Measurements from ENCODE around the gene FNBP1.

The FNBP1 gene

DNA sequence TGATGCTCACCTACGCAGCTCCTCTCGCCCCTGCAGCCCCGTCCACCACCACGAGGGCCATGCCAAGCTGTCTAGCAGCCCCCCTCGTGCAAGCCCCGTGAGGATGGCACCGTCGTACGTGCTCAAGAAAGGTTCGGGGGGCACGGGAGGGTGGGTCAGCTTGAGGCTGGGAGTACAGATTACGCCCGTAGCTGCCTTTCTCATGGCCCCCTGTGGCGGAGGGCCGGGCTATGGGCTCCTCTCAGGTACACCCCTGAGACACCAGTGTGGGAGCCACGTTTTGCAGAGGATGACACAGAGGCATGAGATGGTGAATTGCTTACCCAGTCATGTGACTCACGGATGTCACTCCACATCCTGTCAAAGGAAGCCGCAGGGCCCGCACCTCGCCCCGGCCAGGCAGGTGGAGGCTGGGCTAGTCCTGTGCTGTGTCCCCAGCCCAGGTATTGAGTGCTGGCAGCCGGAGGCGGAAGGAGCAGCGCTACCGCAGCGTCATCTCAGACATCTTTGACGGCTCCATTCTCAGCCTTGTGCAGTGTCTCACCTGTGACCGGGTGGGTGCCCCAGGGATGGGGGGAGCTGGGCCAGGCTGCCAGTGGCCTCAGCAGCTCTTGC is 174.0 kb downstream of the FNBP1 start:
- ChIA-PET POLR2A (interaction anchor here (0.5 to 1.1 kb wide), 2 partner anchors 16 to 18 kb away, joined by 3 read pairs; no protein-coding TSS in a partner anchor), CTCF (interaction anchor here (0.6 to 1.5 kb wide), 3 partner anchors 18 to 337 kb away, joined by 3 read pairs; no protein-coding TSS in a partner anchor)
- Histone ChIP-seq H3K4me3 (ENCODE audit: low read depth, low read length) (no peak overlapping the region), H3K4me1 (ENCODE audit: control insufficient read depth, insufficient read depth, low read length) (no peaks in the 10 kb centered on the region), H3K27ac (ENCODE audit: extremely low read depth, low read depth, low read length) (no peak overlapping the region), H3K36me3 (ENCODE audit: control insufficient read depth in 2 of 2, insufficient read depth in 1 of 2, low read length in 2 of 2) (peaks cover 0 to 20% of the 10 kb centered on the region in 2 experiments; a peak in 2 of 3 replicates), H3K9me3 (ENCODE audit: control insufficient read depth, insufficient read depth, low read depth, low read length) (no peaks in the 10 kb centered on the region)
- TF ChIP-seq SCRT1 (tag by site-specific recombination; IDR thresholded peaks at IDR 0.05; ENCODE audit: borderline replicate concordance): no peak
- no peak for TF ChIP-seq ZFP41 (tag by site-specific recombination; IDR thresholded peaks at IDR 0.05; ENCODE audit: borderline replicate concordance)
- TF ChIP-seq, protein P1, sequence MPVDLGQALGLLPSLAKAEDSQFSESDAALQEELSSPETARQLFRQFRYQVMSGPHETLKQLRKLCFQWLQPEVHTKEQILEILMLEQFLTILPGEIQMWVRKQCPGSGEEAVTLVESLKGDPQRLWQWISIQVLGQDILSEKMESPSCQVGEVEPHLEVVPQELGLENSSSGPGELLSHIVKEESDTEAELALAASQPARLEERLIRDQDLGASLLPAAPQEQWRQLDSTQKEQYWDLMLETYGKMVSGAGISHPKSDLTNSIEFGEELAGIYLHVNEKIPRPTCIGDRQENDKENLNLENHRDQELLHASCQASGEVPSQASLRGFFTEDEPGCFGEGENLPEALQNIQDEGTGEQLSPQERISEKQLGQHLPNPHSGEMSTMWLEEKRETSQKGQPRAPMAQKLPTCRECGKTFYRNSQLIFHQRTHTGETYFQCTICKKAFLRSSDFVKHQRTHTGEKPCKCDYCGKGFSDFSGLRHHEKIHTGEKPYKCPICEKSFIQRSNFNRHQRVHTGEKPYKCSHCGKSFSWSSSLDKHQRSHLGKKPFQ (tag by site-specific recombination; IDR thresholded peaks at IDR 0.05): no peak
- no peak for TF ChIP-seq ZNF610 (tag by site-specific recombination; IDR thresholded peaks at IDR 0.05; ENCODE audit: borderline replicate concordance)
- no peak for TF ChIP-seq SP3 (tag by site-specific recombination; IDR thresholded peaks at IDR 0.05)
- no peak for TF ChIP-seq ZNF837 (tag by site-specific recombination; IDR thresholded peaks at IDR 0.05)
- TF ChIP-seq, protein P2, sequence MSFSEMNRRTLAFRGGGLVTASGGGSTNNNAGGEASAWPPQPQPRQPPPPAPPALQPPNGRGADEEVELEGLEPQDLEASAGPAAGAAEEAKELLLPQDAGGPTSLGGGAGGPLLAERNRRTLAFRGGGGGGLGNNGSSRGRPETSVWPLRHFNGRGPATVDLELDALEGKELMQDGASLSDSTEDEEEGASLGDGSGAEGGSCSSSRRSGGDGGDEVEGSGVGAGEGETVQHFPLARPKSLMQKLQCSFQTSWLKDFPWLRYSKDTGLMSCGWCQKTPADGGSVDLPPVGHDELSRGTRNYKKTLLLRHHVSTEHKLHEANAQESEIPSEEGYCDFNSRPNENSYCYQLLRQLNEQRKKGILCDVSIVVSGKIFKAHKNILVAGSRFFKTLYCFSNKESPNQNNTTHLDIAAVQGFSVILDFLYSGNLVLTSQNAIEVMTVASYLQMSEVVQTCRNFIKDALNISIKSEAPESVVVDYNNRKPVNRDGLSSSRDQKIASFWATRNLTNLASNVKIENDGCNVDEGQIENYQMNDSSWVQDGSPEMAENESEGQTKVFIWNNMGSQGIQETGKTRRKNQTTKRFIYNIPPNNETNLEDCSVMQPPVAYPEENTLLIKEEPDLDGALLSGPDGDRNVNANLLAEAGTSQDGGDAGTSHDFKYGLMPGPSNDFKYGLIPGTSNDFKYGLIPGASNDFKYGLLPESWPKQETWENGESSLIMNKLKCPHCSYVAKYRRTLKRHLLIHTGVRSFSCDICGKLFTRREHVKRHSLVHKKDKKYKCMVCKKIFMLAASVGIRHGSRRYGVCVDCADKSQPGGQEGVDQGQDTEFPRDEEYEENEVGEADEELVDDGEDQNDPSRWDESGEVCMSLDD (tag by site-specific recombination; IDR thresholded peaks at IDR 0.05): no peak
- TF ChIP-seq ZNF311 (tag by site-specific recombination; IDR thresholded peaks at IDR 0.05; ENCODE audit: borderline replicate concordance): no peak
- TF ChIP-seq, protein P3, sequence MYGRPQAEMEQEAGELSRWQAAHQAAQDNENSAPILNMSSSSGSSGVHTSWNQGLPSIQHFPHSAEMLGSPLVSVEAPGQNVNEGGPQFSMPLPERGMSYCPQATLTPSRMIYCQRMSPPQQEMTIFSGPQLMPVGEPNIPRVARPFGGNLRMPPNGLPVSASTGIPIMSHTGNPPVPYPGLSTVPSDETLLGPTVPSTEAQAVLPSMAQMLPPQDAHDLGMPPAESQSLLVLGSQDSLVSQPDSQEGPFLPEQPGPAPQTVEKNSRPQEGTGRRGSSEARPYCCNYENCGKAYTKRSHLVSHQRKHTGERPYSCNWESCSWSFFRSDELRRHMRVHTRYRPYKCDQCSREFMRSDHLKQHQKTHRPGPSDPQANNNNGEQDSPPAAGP (tag by site-specific recombination; IDR thresholded peaks at IDR 0.05): no peak

DNA sequence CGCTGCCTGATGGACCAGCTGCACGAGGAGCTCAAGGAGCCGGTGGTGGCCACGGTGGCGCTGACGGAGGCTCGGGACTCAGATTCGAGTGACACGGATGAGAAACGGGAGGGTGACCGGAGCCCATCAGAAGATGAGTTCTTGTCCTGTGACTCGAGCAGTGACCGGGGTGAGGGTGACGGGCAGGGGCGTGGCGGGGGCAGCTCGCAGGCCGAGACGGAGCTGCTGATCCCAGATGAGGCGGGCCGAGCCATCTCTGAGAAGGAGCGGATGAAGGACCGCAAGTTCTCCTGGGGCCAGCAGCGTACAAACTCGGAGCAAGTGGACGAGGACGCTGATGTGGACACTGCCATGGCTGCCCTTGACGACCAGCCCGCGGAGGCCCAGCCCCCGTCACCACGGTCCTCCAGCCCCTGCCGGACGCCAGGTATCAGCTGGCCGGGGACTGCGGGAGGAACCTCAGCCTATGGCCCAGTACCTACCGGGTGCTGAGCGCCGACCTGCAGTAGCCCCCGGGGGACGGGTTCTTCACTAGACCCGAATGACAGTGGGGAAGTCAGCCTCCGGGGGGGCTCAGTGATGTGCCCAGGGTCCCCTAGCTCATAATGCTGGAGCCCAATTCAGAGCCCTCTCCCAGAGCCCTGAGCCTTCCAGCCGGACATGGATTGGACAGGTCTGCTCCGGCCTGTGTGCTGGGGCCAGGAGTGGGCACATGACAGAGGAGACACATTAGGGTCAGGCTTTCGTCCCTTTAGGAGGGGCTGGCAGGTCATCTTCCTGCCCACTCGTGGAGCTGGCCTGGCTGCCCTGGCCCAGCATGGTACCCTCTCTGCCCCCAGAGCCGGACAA is 174.7 kb downstream of the FNBP1 start:
- Histone ChIP-seq H3K4me3 (ENCODE audit: low read depth, low read length) (no peak overlapping the region), H3K4me1 (ENCODE audit: control insufficient read depth, insufficient read depth, low read length) (no peaks in the 10 kb centered on the region), H3K36me3 (ENCODE audit: control insufficient read depth in 2 of 2, insufficient read depth in 1 of 2, low read length in 2 of 2) (peaks cover 0 to 16% of the 10 kb centered on the region in 2 experiments; a peak in 2 of 3 replicates), H3K9me3 (ENCODE audit: control insufficient read depth, insufficient read depth, low read depth, low read length) (no peaks in the 10 kb centered on the region), H3K27ac (ENCODE audit: extremely low read depth, low read depth, low read length) (no peak overlapping the region)
- TF ChIP-seq ZNF76 (tag by site-specific recombination; IDR thresholded peaks at IDR 0.05; ENCODE audit: borderline replicate concordance, low read depth) (no peak), GLI4 (tag by site-specific recombination; IDR thresholded peaks at IDR 0.05) (no peak), ZNF248 (tag by site-specific recombination; IDR thresholded peaks at IDR 0.05) (no peak), ZNF274 (IDR thresholded peaks at IDR 0.05; ENCODE audit: low read length) (no peak), ZNF274 (tag by site-specific recombination; IDR thresholded peaks at IDR 0.05; ENCODE audit: borderline replicate concordance) (no peak), ZNF2 (tag by site-specific recombination; IDR thresholded peaks at IDR 0.05) (no peak), ZNF623 (tag by site-specific recombination; IDR thresholded peaks at IDR 0.05) (no peak), MEIS1 (CRISPR knock-in tag; IDR thresholded peaks at IDR 0.05; ENCODE audit: borderline replicate concordance) (no peak), ZNF184 (tag by site-specific recombination; IDR thresholded peaks at IDR 0.05) (no peak), ZNF510 (tag by site-specific recombination; IDR thresholded peaks at IDR 0.05; ENCODE audit: insufficient replicate concordance) (no peak), ZNF324 (tag by site-specific recombination; IDR thresholded peaks at IDR 0.05) (no peak), ZNF239 (tag by site-specific recombination; IDR thresholded peaks at IDR 0.05) (no peak), ZNF37A (tag by site-specific recombination; IDR thresholded peaks at IDR 0.05) (no peak), ZNF146 (tag by site-specific recombination; IDR thresholded peaks at IDR 0.05) (no peak), ZNF24 (tag by site-specific recombination; IDR thresholded peaks at IDR 0.05) (no peak), ZBTB7A (tag by site-specific recombination; IDR thresholded peaks at IDR 0.05; ENCODE audit: low read depth) (no peak), ZBTB17 (tag by site-specific recombination; IDR thresholded peaks at IDR 0.05) (no peak)
- TF ChIP-seq, protein P4, sequence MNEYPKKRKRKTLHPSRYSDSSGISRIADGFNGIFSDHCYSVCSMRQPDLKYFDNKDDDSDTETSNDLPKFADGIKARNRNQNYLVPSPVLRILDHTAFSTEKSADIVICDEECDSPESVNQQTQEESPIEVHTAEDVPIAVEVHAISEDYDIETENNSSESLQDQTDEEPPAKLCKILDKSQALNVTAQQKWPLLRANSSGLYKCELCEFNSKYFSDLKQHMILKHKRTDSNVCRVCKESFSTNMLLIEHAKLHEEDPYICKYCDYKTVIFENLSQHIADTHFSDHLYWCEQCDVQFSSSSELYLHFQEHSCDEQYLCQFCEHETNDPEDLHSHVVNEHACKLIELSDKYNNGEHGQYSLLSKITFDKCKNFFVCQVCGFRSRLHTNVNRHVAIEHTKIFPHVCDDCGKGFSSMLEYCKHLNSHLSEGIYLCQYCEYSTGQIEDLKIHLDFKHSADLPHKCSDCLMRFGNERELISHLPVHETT (tag by site-specific recombination; IDR thresholded peaks at IDR 0.05): no peak
- ChIA-PET CTCF (interaction anchor here (0.6 to 1.5 kb wide), 3 partner anchors 15 to 55 kb away, joined by 3 read pairs; no protein-coding TSS in a partner anchor), POLR2A (interaction anchor here (1.1 kb wide), 1 partner anchor 17 kb away, joined by 3 read pairs; no protein-coding TSS in a partner anchor)
